ENCODE data around the gene SATB1. TPM values are rescaled to one million over a fixed set of nuclear protein-coding genes. Genes with fewer than 3 reads are reported as not detected.

Gene SATB1
- total RNA-seq, 2 donors from 2014 or later: 36.1 to 50.8 TPM

DNA sequence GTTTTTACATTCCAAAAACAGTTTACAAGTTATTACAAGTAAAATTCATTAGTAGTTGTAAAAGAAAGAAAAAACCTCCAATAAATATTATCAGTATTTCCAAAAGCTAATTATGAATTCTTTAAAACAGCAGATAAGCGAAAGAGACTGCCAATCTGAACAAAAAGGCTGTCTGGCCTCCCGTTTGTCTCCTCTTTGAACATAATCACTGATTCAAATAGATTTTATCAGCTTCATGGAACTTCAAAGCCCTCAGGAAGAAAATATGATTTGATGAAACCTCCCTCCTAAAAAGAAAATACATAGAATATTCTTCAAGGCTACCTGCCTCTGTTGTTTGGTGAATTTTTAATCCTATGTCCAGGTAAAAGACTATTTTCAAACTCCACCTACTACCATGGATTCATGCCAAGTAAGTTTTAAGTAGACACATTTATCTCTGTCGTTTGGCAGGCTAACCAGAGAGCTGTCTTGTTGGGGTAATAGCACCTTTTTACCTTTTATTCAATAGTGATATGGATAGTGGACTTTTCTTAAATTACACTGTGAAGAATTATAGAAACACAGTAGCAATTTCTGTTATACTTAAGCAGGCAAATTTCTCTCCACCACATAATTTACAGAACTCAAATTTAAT, 35.0 kb downstream of the SATB1 start:
- H3K36me3 ChIP-seq (replicated peaks in 1 of 2; ENCODE audit: insufficient read depth in 1 of 2, low read depth in 2 of 2): peaks cover 2 to 6% of the 10 kb centered on the region in 2 donors
- no peaks in the 10 kb centered on the region for H3K27me3 ChIP-seq
- H3K4me1 ChIP-seq: peaks cover 12% of the 10 kb centered on the region
- H3K4me3 ChIP-seq: no peak overlapping the region
- TF ChIP-seq POLR2A (IDR thresholded peaks at IDR 0.05): no peak
- TF ChIP-seq, protein P1, sequence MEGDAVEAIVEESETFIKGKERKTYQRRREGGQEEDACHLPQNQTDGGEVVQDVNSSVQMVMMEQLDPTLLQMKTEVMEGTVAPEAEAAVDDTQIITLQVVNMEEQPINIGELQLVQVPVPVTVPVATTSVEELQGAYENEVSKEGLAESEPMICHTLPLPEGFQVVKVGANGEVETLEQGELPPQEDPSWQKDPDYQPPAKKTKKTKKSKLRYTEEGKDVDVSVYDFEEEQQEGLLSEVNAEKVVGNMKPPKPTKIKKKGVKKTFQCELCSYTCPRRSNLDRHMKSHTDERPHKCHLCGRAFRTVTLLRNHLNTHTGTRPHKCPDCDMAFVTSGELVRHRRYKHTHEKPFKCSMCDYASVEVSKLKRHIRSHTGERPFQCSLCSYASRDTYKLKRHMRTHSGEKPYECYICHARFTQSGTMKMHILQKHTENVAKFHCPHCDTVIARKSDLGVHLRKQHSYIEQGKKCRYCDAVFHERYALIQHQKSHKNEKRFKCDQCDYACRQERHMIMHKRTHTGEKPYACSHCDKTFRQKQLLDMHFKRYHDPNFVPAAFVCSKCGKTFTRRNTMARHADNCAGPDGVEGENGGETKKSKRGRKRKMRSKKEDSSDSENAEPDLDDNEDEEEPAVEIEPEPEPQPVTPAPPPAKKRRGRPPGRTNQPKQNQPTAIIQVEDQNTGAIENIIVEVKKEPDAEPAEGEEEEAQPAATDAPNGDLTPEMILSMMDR (IDR thresholded peaks at IDR 0.05): no peak
- H3K9me3 ChIP-seq: no peaks in the 10 kb centered on the region
- ATAC-seq (no peak), DNase-seq (no peak)
- 14 to 28% methylated on average over 3 of the region's 3 CpGs for WGBS, 2 donors
- H3K27ac ChIP-seq: no peak overlapping the region
- intact Hi-C loops (cut with DNase I): no loop called here

- peak in 2 of 4 donors; percentile 5 to 9 for DNase-seq
- WGBS, 2 donors: 30 to 31% methylated on average over 2 of the region's 2 CpGs
Observed at GRCh38 chr3:18389108-18389733, 35.9 kb downstream of the SATB1 start.

GRCh38 chr3:18386274-18386890, 38.8 kb downstream of the SATB1 start:
- intact Hi-C loops (cut with DNase I): no loop called here
- WGBS, 2 donors: 93% methylated on average over 9 of the region's 9 CpGs
- no peak for TF ChIP-seq POLR2A (IDR thresholded peaks at IDR 0.05)
- DNase-seq (no peak), ATAC-seq (no peak)
- Histone ChIP-seq H3K4me1 (peaks cover 12% of the 10 kb centered on the region), H3K4me3 (no peak overlapping the region), H3K36me3 (replicated peaks in 1 of 2; ENCODE audit: insufficient read depth in 1 of 2, low read depth in 2 of 2) (peaks cover 0 to 2% of the 10 kb centered on the region in 2 donors), H3K27ac (no peak overlapping the region), H3K9me3 (no peaks in the 10 kb centered on the region), H3K27me3 (no peaks in the 10 kb centered on the region)

More at GRCh38 chr3:18389108-18389733, 35.9 kb downstream of the SATB1 start:
- H3K4me3 ChIP-seq: no peak overlapping the region
- H3K36me3 ChIP-seq (replicated peaks in 1 of 2; ENCODE audit: insufficient read depth in 1 of 2, low read depth in 2 of 2): peaks cover 2% of the 10 kb centered on the region in 2 donors
- TF ChIP-seq POLR2A (IDR thresholded peaks at IDR 0.05): no peak
- TF ChIP-seq, protein P1 (IDR thresholded peaks at IDR 0.05): peak; percentile 44 to 60 (median 50)
- no peaks in the 10 kb centered on the region for H3K9me3 ChIP-seq
- H3K27me3 ChIP-seq: no peaks in the 10 kb centered on the region
- ATAC-seq: no peak
- intact Hi-C loops (cut with DNase I): no loop called here
- peaks cover 12% of the 10 kb centered on the region for H3K4me1 ChIP-seq
- no peak overlapping the region for H3K27ac ChIP-seq

DNA sequence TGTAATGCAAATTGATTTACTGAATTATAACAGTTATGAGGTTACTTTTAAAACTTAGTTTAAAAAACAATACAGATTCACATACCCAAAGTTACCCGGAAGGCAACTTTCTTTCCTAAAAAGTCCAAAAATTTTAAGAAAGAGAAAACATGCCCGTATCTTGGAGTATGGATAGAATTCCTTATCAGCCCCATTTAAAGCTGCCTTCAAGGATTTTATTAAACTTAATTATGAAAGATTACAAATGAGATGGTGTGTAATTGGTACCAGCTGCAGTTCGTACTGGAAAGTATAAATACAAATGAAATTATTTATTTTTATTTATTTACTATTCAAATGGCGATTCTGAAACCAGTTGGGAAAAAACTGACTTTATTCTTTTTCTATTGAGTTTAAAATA, 39.4 kb downstream of the SATB1 start:
- Histone ChIP-seq H3K27me3 (no peaks in the 10 kb centered on the region), H3K36me3 (replicated peaks in 1 of 2; ENCODE audit: insufficient read depth in 1 of 2, low read depth in 2 of 2) (peaks cover 0 to 2% of the 10 kb centered on the region in 2 donors), H3K4me3 (no peak overlapping the region), H3K4me1 (peaks cover 10% of the 10 kb centered on the region), H3K27ac (no peak overlapping the region), H3K9me3 (no peaks in the 10 kb centered on the region)
- 76 to 93% methylated on average over 4 of the region's 4 CpGs for WGBS, 2 donors
- ATAC-seq (no peak), DNase-seq (no peak)
- TF ChIP-seq, protein P1 (IDR thresholded peaks at IDR 0.05): no peak
- TF ChIP-seq POLR2A (IDR thresholded peaks at IDR 0.05): no peak
- intact Hi-C loops (cut with DNase I): no loop called here

DNA sequence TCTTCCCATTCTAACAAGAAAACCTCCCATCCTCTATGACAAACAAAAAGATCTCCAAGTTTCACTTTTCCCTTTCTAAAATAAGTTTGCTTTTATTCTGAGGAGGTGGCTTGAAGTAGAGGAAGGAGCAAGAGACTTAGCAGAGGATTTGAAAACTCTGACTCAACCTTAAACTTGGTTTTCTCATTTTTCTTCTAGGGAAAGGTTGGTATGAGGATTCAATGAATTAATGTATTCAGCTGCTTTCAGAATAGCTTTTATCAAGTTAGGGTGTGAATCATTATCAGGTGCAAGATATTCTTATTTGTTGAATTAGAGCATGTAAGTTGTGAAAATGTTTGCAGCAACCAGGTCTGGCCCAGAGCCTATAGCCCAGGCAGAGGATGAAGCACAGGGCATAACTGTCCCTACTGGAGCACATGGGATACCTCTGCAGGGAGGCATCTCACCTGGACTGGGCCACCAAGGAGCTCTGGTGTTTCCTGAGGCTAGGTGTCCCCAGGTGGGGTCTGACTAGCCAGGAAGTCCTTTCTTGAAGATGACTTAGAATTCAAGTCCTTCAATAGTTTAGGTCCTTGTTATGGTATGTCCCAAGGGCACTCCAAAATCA, 42.3 kb downstream of the SATB1 start:
- H3K27ac ChIP-seq: no peak overlapping the region
- no peaks in the 10 kb centered on the region for H3K27me3 ChIP-seq
- intact Hi-C loops (cut with DNase I): no loop called here
- H3K4me1 ChIP-seq: no peaks in the 10 kb centered on the region
- ATAC-seq (no peak), DNase-seq (no peak)
- TF ChIP-seq, protein P1 (IDR thresholded peaks at IDR 0.05): no peak
- no peak for TF ChIP-seq POLR2A (IDR thresholded peaks at IDR 0.05)
- no peak overlapping the region for H3K4me3 ChIP-seq
- H3K9me3 ChIP-seq: no peaks in the 10 kb centered on the region
- peaks cover 2 to 3% of the 10 kb centered on the region in 2 donors for H3K36me3 ChIP-seq (replicated peaks in 1 of 2; ENCODE audit: insufficient read depth in 1 of 2, low read depth in 2 of 2)

Data from body of pancreas (tissue), 4 donors.